Chondrocyte (in vitro differentiated cells): ENCODE measurements around the gene PDLIM5. TPM values are rescaled to one million over a fixed set of nuclear protein-coding genes. Genes with fewer than 3 reads are reported as not detected.

Source experiments
- DNase-seq: peaks from one replicate; pipeline ENCODE4 v3.0.0; 2021; ENCODE audit warnings: mixed read lengths, low spot score
- H3K27ac Mint-ChIP-seq: one replicate; pipeline ENCODE4 v1.8.0; 2021; ENCODE audit warnings: mild to moderate bottlenecking, moderate library complexity, mixed read lengths; ENCODE audit not compliant: unreplicated experiment
- H3K27me3 Mint-ChIP-seq: 2 replicates; pipeline ENCODE4 v1.8.0; 2021; ENCODE audit warnings: low read depth, mixed read lengths
- H3K36me3 Mint-ChIP-seq: 2 replicates; pipeline ENCODE4 v1.8.0; 2021; ENCODE audit warnings: low read depth, mixed read lengths
- H3K4me1 Mint-ChIP-seq: 2 replicates; pipeline ENCODE4 v1.8.0; 2021; ENCODE audit warnings: low read depth, mild to moderate bottlenecking, mixed read lengths
- H3K4me3 Mint-ChIP-seq: one replicate; pipeline ENCODE4 v1.8.0; 2021; ENCODE audit warnings: mild to moderate bottlenecking, moderate library complexity, mixed read lengths; ENCODE audit not compliant: unreplicated experiment
- H3K9me3 Mint-ChIP-seq: 2 replicates; pipeline ENCODE4 v1.8.0; 2021; ENCODE audit warnings: low read depth, mixed read lengths
- CTCF ChIP-seq: fragments of 200-600 bp; sonication (generic); IDR thresholded peaks from 2 replicates; pipeline ENCODE4 v1.5.0; 2021; ENCODE audit warnings: antibody characterized with exemption, mild to moderate bottlenecking, moderate library complexity
- total RNA-seq: library from RNA; stranded (reverse); gene quantifications from 3 replicates; pipeline ENCODE4 v1.2.1, GENCODE V29; 2021

PDLIM5 gene
- total RNA-seq, 1 donor from 2014 or later = 329 TPM

DNA sequence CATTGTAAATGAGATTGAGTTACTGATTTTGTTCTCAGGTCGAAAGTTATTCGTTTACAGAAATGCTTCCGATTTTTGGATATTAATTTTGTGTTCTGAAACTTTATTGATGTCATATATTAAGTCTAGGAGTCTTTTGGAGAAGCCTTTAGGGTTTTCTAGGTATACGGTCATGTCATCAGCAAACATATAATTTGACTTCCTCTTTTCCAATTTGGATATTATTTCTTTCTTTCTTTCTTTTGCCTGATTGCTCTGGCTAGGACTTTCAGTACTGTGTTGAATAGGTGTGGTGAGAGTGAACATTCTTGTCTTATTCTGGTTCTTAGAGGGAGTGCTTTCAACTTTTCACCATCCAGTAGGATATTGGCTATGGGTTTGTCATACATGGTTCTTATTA lies 35.4 kb upstream of the PDLIM5 start:
- no peak overlapping the region for H3K27ac Mint-ChIP-seq
- TF ChIP-seq CTCF = no peak
- H3K27me3 Mint-ChIP-seq = no peaks in the 10 kb centered on the region
- DNase-seq = no peak
- H3K4me1 Mint-ChIP-seq = peaks cover 36% of the 10 kb centered on the region
- H3K9me3 Mint-ChIP-seq = peaks cover 6% of the 10 kb centered on the region
- no peak overlapping the region for H3K4me3 Mint-ChIP-seq
- no peaks in the 10 kb centered on the region for H3K36me3 Mint-ChIP-seq

DNA sequence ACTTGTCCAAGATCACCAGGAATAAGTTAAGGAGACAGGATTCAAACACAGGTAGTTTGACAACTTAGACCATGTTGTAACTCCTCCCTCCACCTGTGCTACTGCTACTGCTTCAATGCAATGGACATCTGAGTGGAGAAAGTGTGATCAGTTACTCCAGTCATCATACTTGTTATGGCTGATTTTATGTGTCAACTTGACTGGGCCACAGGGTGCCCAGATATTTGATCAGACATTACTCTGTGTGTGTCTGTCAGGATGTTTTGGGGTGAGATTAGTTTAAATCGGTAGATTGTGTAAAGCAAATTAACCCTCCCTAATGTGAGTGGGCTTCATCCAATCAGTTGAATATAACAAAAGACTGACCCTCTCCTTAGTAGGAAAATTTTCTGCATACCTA lies 34.8 kb upstream of the PDLIM5 start:
- Mint-ChIP-seq H3K36me3 (no peaks in the 10 kb centered on the region), H3K27ac (no peak overlapping the region), H3K9me3 (peaks cover 6% of the 10 kb centered on the region), H3K4me3 (no peak overlapping the region), H3K27me3 (no peaks in the 10 kb centered on the region), H3K4me1 (peaks cover 29% of the 10 kb centered on the region)
- no peak for TF ChIP-seq CTCF
- DNase-seq = no peak

GRCh38 chr4:94419549-94419948 lies 32.2 kb upstream of the PDLIM5 start:
- Mint-ChIP-seq H3K9me3 (peaks cover 26% of the 10 kb centered on the region), H3K27me3 (no peaks in the 10 kb centered on the region), H3K36me3 (peaks cover 13% of the 10 kb centered on the region), H3K4me3 (no peak overlapping the region), H3K27ac (no peak overlapping the region), H3K4me1 (peaks cover 3% of the 10 kb centered on the region)
- no peak for DNase-seq
- no peak for TF ChIP-seq CTCF

DNA sequence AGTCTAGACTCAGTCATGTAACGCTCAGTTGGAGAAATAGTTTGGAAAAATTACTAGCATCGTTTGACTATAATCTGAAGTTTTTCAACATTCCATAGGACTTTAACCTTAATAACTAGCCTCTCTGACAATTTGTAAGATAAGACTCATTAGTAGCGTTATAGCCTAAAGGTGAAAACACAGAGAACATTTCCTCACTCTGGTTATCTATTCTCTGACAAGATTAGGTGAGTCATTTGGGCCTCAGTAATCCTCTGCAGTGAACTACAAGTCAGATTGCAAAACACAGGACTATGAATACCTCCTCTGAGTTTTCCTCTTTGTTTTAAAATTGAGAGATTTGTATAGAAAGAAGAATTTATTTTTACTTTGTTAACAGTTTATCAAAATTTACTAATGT lies 31.8 kb upstream of the PDLIM5 start:
- Mint-ChIP-seq H3K9me3 (peaks cover 30% of the 10 kb centered on the region), H3K4me3 (no peak overlapping the region)

GRCh38 chr4:94420356-94420755 lies 31.4 kb upstream of the PDLIM5 start:
- Mint-ChIP-seq H3K4me1 (no peaks in the 10 kb centered on the region), H3K9me3 (peaks cover 31% of the 10 kb centered on the region), H3K27ac (no peak overlapping the region), H3K36me3 (peaks cover 13% of the 10 kb centered on the region), H3K4me3 (no peak overlapping the region), H3K27me3 (no peaks in the 10 kb centered on the region)
- no peak for TF ChIP-seq CTCF
- DNase-seq = no peak

More for the DNA sequence above, 31.8 kb upstream of the PDLIM5 start:
- TF ChIP-seq CTCF = no peak
- no peak for DNase-seq
- Mint-ChIP-seq H3K36me3 (peaks cover 13% of the 10 kb centered on the region), H3K27ac (no peak overlapping the region), H3K27me3 (no peaks in the 10 kb centered on the region), H3K4me1 (peaks cover 1% of the 10 kb centered on the region)
